Effector memory CD4-positive, alpha-beta T cell (primary cell): ENCODE results near the gene SLC35F3.

Experiments
- DNase-seq, 3 donors: peaks; one replicate each; pipeline ENCODE4 v3.0.0-alpha.2; 2020
- H3K27ac ChIP-seq: 2 replicates; pipeline ENCODE4 v1.7.0; 2013; ENCODE audit warnings: mild to moderate bottlenecking, low read length, moderate library complexity; ENCODE audit not compliant: insufficient read depth, poor library complexity, severe bottlenecking
- H3K27me3 ChIP-seq: replicated peaks from 2 replicates; pipeline ENCODE4 v1.7.0; 2013; ENCODE audit warnings: mild to moderate bottlenecking, low read length; ENCODE audit not compliant: insufficient read depth, control insufficient read depth, poor library complexity, severe bottlenecking
- H3K36me3 ChIP-seq: 2 replicates; pipeline ENCODE4 v1.7.0; 2013; ENCODE audit warnings: mild to moderate bottlenecking, low read length, moderate library complexity; ENCODE audit not compliant: control insufficient read depth, insufficient read depth
- H3K4me1 ChIP-seq: 2 replicates; pipeline ENCODE4 v1.7.0; 2013; ENCODE audit warnings: low read length, mild to moderate bottlenecking; ENCODE audit not compliant: control insufficient read depth, insufficient read depth, poor library complexity, severe bottlenecking
- H3K4me3 ChIP-seq: 2 replicates; pipeline ENCODE4 v1.7.0; 2013; ENCODE audit warnings: low read length, low read depth, mild to moderate bottlenecking; ENCODE audit not compliant: insufficient read depth, poor library complexity, severe bottlenecking
- H3K9me3 ChIP-seq: 2 replicates; pipeline ENCODE4 v1.7.0; 2013; ENCODE audit warnings: mild to moderate bottlenecking, low read length, moderate library complexity; ENCODE audit not compliant: control insufficient read depth

Gene SLC35F3

GRCh38 chr1:233988963-233989696 is 84.7 kb downstream of the SLC35F3 start:
- no peak overlapping the region for H3K27ac ChIP-seq
- H3K9me3 ChIP-seq = no peaks in the 10 kb centered on the region
- H3K4me3 ChIP-seq = no peak overlapping the region
- no peak for DNase-seq
- no peaks in the 10 kb centered on the region for H3K36me3 ChIP-seq
- H3K4me1 ChIP-seq = no peaks in the 10 kb centered on the region
- peaks cover 4% of the 10 kb centered on the region for H3K27me3 ChIP-seq

GRCh38 chr1:233990486-233990885 is 86.0 kb downstream of the SLC35F3 start:
- H3K27ac ChIP-seq = no peak overlapping the region
- no peak overlapping the region for H3K4me3 ChIP-seq
- DNase-seq = no peak
- H3K27me3 ChIP-seq = peaks cover 4% of the 10 kb centered on the region
- H3K36me3 ChIP-seq = no peaks in the 10 kb centered on the region
- no peaks in the 10 kb centered on the region for H3K4me1 ChIP-seq
- no peaks in the 10 kb centered on the region for H3K9me3 ChIP-seq

- no peak for DNase-seq
- no peaks in the 10 kb centered on the region for H3K4me1 ChIP-seq
- no peaks in the 10 kb centered on the region for H3K36me3 ChIP-seq
- no peaks in the 10 kb centered on the region for H3K27me3 ChIP-seq
- H3K9me3 ChIP-seq = no peaks in the 10 kb centered on the region
- H3K4me3 ChIP-seq = no peak overlapping the region
- H3K27ac ChIP-seq = no peak overlapping the region
Observed at GRCh38 chr1:233993651-233994050, 89.2 kb downstream of the SLC35F3 start.

GRCh38 chr1:233994112-233994511 is 89.6 kb downstream of the SLC35F3 start:
- Histone ChIP-seq H3K36me3 (no peaks in the 10 kb centered on the region), H3K4me1 (no peaks in the 10 kb centered on the region), H3K27me3 (no peaks in the 10 kb centered on the region), H3K27ac (no peak overlapping the region), H3K9me3 (no peaks in the 10 kb centered on the region), H3K4me3 (no peak overlapping the region)
- no peak for DNase-seq

- no peaks in the 10 kb centered on the region for H3K4me1 ChIP-seq
- no peaks in the 10 kb centered on the region for H3K9me3 ChIP-seq
- H3K27me3 ChIP-seq = no peaks in the 10 kb centered on the region
- no peaks in the 10 kb centered on the region for H3K36me3 ChIP-seq
- H3K27ac ChIP-seq = no peak overlapping the region
- no peak overlapping the region for H3K4me3 ChIP-seq
- DNase-seq = no peak
Observed at GRCh38 chr1:233998456-233998855, 94.0 kb downstream of the SLC35F3 start.

GRCh38 chr1:233998891-233999290 is 94.4 kb downstream of the SLC35F3 start:
- H3K27ac ChIP-seq = no peak overlapping the region
- DNase-seq = no peak
- H3K27me3 ChIP-seq = no peaks in the 10 kb centered on the region
- H3K4me3 ChIP-seq = no peak overlapping the region
- no peaks in the 10 kb centered on the region for H3K9me3 ChIP-seq
- H3K36me3 ChIP-seq = no peaks in the 10 kb centered on the region
- no peaks in the 10 kb centered on the region for H3K4me1 ChIP-seq

GRCh38 chr1:234000557-234001041 is 96.1 kb downstream of the SLC35F3 start:
- H3K4me1 ChIP-seq = no peaks in the 10 kb centered on the region
- no peak overlapping the region for H3K27ac ChIP-seq

GRCh38 chr1:234001817-234002216 is 97.3 kb downstream of the SLC35F3 start:
- Histone ChIP-seq H3K4me1 (no peaks in the 10 kb centered on the region), H3K9me3 (no peaks in the 10 kb centered on the region), H3K27ac (no peak overlapping the region), H3K36me3 (no peaks in the 10 kb centered on the region), H3K4me3 (no peak overlapping the region), H3K27me3 (no peaks in the 10 kb centered on the region)
- no peak for DNase-seq

More at GRCh38 chr1:234000557-234001041, 96.1 kb downstream of the SLC35F3 start:
- H3K9me3 ChIP-seq = no peaks in the 10 kb centered on the region
- H3K27me3 ChIP-seq = no peaks in the 10 kb centered on the region
- no peaks in the 10 kb centered on the region for H3K36me3 ChIP-seq
- no peak overlapping the region for H3K4me3 ChIP-seq
- no peak for DNase-seq

GRCh38 chr1:234004591-234004990 is 100.1 kb downstream of the SLC35F3 start:
- H3K9me3 ChIP-seq = no peaks in the 10 kb centered on the region
- H3K4me3 ChIP-seq = no peak overlapping the region
- H3K36me3 ChIP-seq = no peaks in the 10 kb centered on the region
- H3K4me1 ChIP-seq = no peaks in the 10 kb centered on the region
- no peaks in the 10 kb centered on the region for H3K27me3 ChIP-seq
- H3K27ac ChIP-seq = no peak overlapping the region
- no peak for DNase-seq

GRCh38 chr1:234007684-234008083 is 103.2 kb downstream of the SLC35F3 start:
- H3K27me3 ChIP-seq = no peaks in the 10 kb centered on the region
- no peak for DNase-seq
- no peaks in the 10 kb centered on the region for H3K36me3 ChIP-seq
- H3K9me3 ChIP-seq = no peaks in the 10 kb centered on the region
- H3K4me1 ChIP-seq = no peaks in the 10 kb centered on the region
- H3K4me3 ChIP-seq = no peak overlapping the region
- H3K27ac ChIP-seq = no peak overlapping the region
